ENCODE results near the gene FAM227B.
"Not testable (repeated sequence)": the region's sequence is repeated elsewhere in the genome, so short reads cannot be mapped to it uniquely, and the experiment has no call there.

FAM227B gene

GRCh38 chr15:49370782-49371181, 249.8 kb downstream of the FAM227B start:
- Histone ChIP-seq H3K27ac (ENCODE audit: insufficient read depth, low read length, poor library complexity, severe bottlenecking) (no peak overlapping the region), H3K4me3 (ENCODE audit: insufficient read depth, low read depth, low read length, poor library complexity, severe bottlenecking) (no peak overlapping the region), H3K36me3 (ENCODE audit: control insufficient read depth, insufficient read depth, low read length) (no peaks in the 10 kb centered on the region), H3K4me1 (ENCODE audit: control insufficient read depth, insufficient read depth, low read length, poor library complexity, severe bottlenecking) (no peaks in the 10 kb centered on the region), H3K27me3 (replicated peaks; ENCODE audit: control insufficient read depth, insufficient read depth, low read length, poor library complexity, severe bottlenecking) (no peaks in the 10 kb centered on the region), H3K9me3 (ENCODE audit: control insufficient read depth, low read length) (no peaks in the 10 kb centered on the region)
- no peak for DNase-seq

GRCh38 chr15:49366496-49366895, 254.1 kb downstream of the FAM227B start:
- Histone ChIP-seq H3K4me1 (ENCODE audit: control insufficient read depth, insufficient read depth, low read length, poor library complexity, severe bottlenecking) (no peaks in the 10 kb centered on the region), H3K9me3 (ENCODE audit: control insufficient read depth, low read length) (no peaks in the 10 kb centered on the region)

GRCh38 chr15:49361370-49361769, 259.2 kb downstream of the FAM227B start:
- no peaks in the 10 kb centered on the region for H3K9me3 ChIP-seq (ENCODE audit: control insufficient read depth, low read length)
- H3K27me3 ChIP-seq (replicated peaks; ENCODE audit: control insufficient read depth, insufficient read depth, low read length, poor library complexity, severe bottlenecking) = no peaks in the 10 kb centered on the region
- no peak for DNase-seq
- H3K36me3 ChIP-seq (ENCODE audit: control insufficient read depth, insufficient read depth, low read length) = no peaks in the 10 kb centered on the region
- no peak overlapping the region for H3K27ac ChIP-seq (ENCODE audit: insufficient read depth, low read length, poor library complexity, severe bottlenecking)
- no peak overlapping the region for H3K4me3 ChIP-seq (ENCODE audit: insufficient read depth, low read depth, low read length, poor library complexity, severe bottlenecking)
- H3K4me1 ChIP-seq (ENCODE audit: control insufficient read depth, insufficient read depth, low read length, poor library complexity, severe bottlenecking) = no peaks in the 10 kb centered on the region

More at GRCh38 chr15:49366496-49366895, 254.1 kb downstream of the FAM227B start:
- no peak overlapping the region for H3K4me3 ChIP-seq (ENCODE audit: insufficient read depth, low read depth, low read length, poor library complexity, severe bottlenecking)
- DNase-seq = no peak
- H3K36me3 ChIP-seq (ENCODE audit: control insufficient read depth, insufficient read depth, low read length) = no peaks in the 10 kb centered on the region
- H3K27ac ChIP-seq (ENCODE audit: insufficient read depth, low read length, poor library complexity, severe bottlenecking) = no peak overlapping the region
- no peaks in the 10 kb centered on the region for H3K27me3 ChIP-seq (replicated peaks; ENCODE audit: control insufficient read depth, insufficient read depth, low read length, poor library complexity, severe bottlenecking)

GRCh38 chr15:49354439-49354838, 266.2 kb downstream of the FAM227B start:
- H3K4me3 ChIP-seq (ENCODE audit: insufficient read depth, low read depth, low read length, poor library complexity, severe bottlenecking); H3K9me3 ChIP-seq (ENCODE audit: control insufficient read depth, low read length); H3K4me1 ChIP-seq (ENCODE audit: control insufficient read depth, insufficient read depth, low read length, poor library complexity, severe bottlenecking); H3K27me3 ChIP-seq (replicated peaks; ENCODE audit: control insufficient read depth, insufficient read depth, low read length, poor library complexity, severe bottlenecking); H3K36me3 ChIP-seq (ENCODE audit: control insufficient read depth, insufficient read depth, low read length); H3K27ac ChIP-seq (ENCODE audit: insufficient read depth, low read length, poor library complexity, severe bottlenecking); DNase-seq: not testable (repeated sequence)

GRCh38 chr15:49343546-49343945, 277.1 kb downstream of the FAM227B start:
- DNase-seq = no peak
- Histone ChIP-seq H3K27ac (ENCODE audit: insufficient read depth, low read length, poor library complexity, severe bottlenecking) (no peak overlapping the region), H3K4me1 (ENCODE audit: control insufficient read depth, insufficient read depth, low read length, poor library complexity, severe bottlenecking) (no peaks in the 10 kb centered on the region), H3K4me3 (ENCODE audit: insufficient read depth, low read depth, low read length, poor library complexity, severe bottlenecking) (no peak overlapping the region), H3K27me3 (replicated peaks; ENCODE audit: control insufficient read depth, insufficient read depth, low read length, poor library complexity, severe bottlenecking) (no peaks in the 10 kb centered on the region), H3K36me3 (ENCODE audit: control insufficient read depth, insufficient read depth, low read length) (no peaks in the 10 kb centered on the region), H3K9me3 (ENCODE audit: control insufficient read depth, low read length) (no peaks in the 10 kb centered on the region)

GRCh38 chr15:49339656-49340055, 281.0 kb downstream of the FAM227B start:
- Histone ChIP-seq H3K9me3 (ENCODE audit: control insufficient read depth, low read length) (no peaks in the 10 kb centered on the region), H3K4me3 (ENCODE audit: insufficient read depth, low read depth, low read length, poor library complexity, severe bottlenecking) (no peak overlapping the region), H3K27me3 (replicated peaks; ENCODE audit: control insufficient read depth, insufficient read depth, low read length, poor library complexity, severe bottlenecking) (no peaks in the 10 kb centered on the region), H3K36me3 (ENCODE audit: control insufficient read depth, insufficient read depth, low read length) (no peaks in the 10 kb centered on the region), H3K27ac (ENCODE audit: insufficient read depth, low read length, poor library complexity, severe bottlenecking) (no peak overlapping the region), H3K4me1 (ENCODE audit: control insufficient read depth, insufficient read depth, low read length, poor library complexity, severe bottlenecking) (no peaks in the 10 kb centered on the region)
- DNase-seq = no peak

- Histone ChIP-seq H3K4me3 (ENCODE audit: insufficient read depth, low read depth, low read length, poor library complexity, severe bottlenecking) (no peak overlapping the region), H3K9me3 (ENCODE audit: control insufficient read depth, low read length) (no peaks in the 10 kb centered on the region), H3K27me3 (replicated peaks; ENCODE audit: control insufficient read depth, insufficient read depth, low read length, poor library complexity, severe bottlenecking) (no peaks in the 10 kb centered on the region), H3K36me3 (ENCODE audit: control insufficient read depth, insufficient read depth, low read length) (no peaks in the 10 kb centered on the region), H3K4me1 (ENCODE audit: control insufficient read depth, insufficient read depth, low read length, poor library complexity, severe bottlenecking) (no peaks in the 10 kb centered on the region), H3K27ac (ENCODE audit: insufficient read depth, low read length, poor library complexity, severe bottlenecking) (no peak overlapping the region)
- no peak for DNase-seq
These were observed 288.7 kb downstream of the FAM227B start for GRCh38 chr15:49331951-49332350.

GRCh38 chr15:49331442-49331841, 289.2 kb downstream of the FAM227B start:
- DNase-seq = no peak
- Histone ChIP-seq H3K27me3 (replicated peaks; ENCODE audit: control insufficient read depth, insufficient read depth, low read length, poor library complexity, severe bottlenecking) (no peaks in the 10 kb centered on the region), H3K36me3 (ENCODE audit: control insufficient read depth, insufficient read depth, low read length) (no peaks in the 10 kb centered on the region), H3K4me1 (ENCODE audit: control insufficient read depth, insufficient read depth, low read length, poor library complexity, severe bottlenecking) (no peaks in the 10 kb centered on the region), H3K4me3 (ENCODE audit: insufficient read depth, low read depth, low read length, poor library complexity, severe bottlenecking) (no peak overlapping the region), H3K9me3 (ENCODE audit: control insufficient read depth, low read length) (no peaks in the 10 kb centered on the region), H3K27ac (ENCODE audit: insufficient read depth, low read length, poor library complexity, severe bottlenecking) (no peak overlapping the region)

GRCh38 chr15:49330166-49330565, 290.5 kb downstream of the FAM227B start:
- no peaks in the 10 kb centered on the region for H3K4me1 ChIP-seq (ENCODE audit: control insufficient read depth, insufficient read depth, low read length, poor library complexity, severe bottlenecking)

GRCh38 chr15:49328941-49329340, 291.7 kb downstream of the FAM227B start:
- DNase-seq = no peak
- H3K27me3 ChIP-seq (replicated peaks; ENCODE audit: control insufficient read depth, insufficient read depth, low read length, poor library complexity, severe bottlenecking) = no peaks in the 10 kb centered on the region
- H3K9me3 ChIP-seq (ENCODE audit: control insufficient read depth, low read length) = no peaks in the 10 kb centered on the region
- no peak overlapping the region for H3K27ac ChIP-seq (ENCODE audit: insufficient read depth, low read length, poor library complexity, severe bottlenecking)
- H3K36me3 ChIP-seq (ENCODE audit: control insufficient read depth, insufficient read depth, low read length) = no peaks in the 10 kb centered on the region
- no peak overlapping the region for H3K4me3 ChIP-seq (ENCODE audit: insufficient read depth, low read depth, low read length, poor library complexity, severe bottlenecking)
- H3K4me1 ChIP-seq (ENCODE audit: control insufficient read depth, insufficient read depth, low read length, poor library complexity, severe bottlenecking) = no peaks in the 10 kb centered on the region

More at GRCh38 chr15:49330166-49330565, 290.5 kb downstream of the FAM227B start:
- Histone ChIP-seq H3K27ac (ENCODE audit: insufficient read depth, low read length, poor library complexity, severe bottlenecking) (no peak overlapping the region), H3K4me3 (ENCODE audit: insufficient read depth, low read depth, low read length, poor library complexity, severe bottlenecking) (no peak overlapping the region), H3K9me3 (ENCODE audit: control insufficient read depth, low read length) (no peaks in the 10 kb centered on the region), H3K36me3 (ENCODE audit: control insufficient read depth, insufficient read depth, low read length) (no peaks in the 10 kb centered on the region), H3K27me3 (replicated peaks; ENCODE audit: control insufficient read depth, insufficient read depth, low read length, poor library complexity, severe bottlenecking) (no peaks in the 10 kb centered on the region)
- no peak for DNase-seq

GRCh38 chr15:49327927-49328326, 292.7 kb downstream of the FAM227B start:
- Histone ChIP-seq H3K27ac (ENCODE audit: insufficient read depth, low read length, poor library complexity, severe bottlenecking) (no peak overlapping the region), H3K36me3 (ENCODE audit: control insufficient read depth, insufficient read depth, low read length) (no peaks in the 10 kb centered on the region), H3K4me1 (ENCODE audit: control insufficient read depth, insufficient read depth, low read length, poor library complexity, severe bottlenecking) (no peaks in the 10 kb centered on the region), H3K4me3 (ENCODE audit: insufficient read depth, low read depth, low read length, poor library complexity, severe bottlenecking) (no peak overlapping the region), H3K27me3 (replicated peaks; ENCODE audit: control insufficient read depth, insufficient read depth, low read length, poor library complexity, severe bottlenecking) (no peaks in the 10 kb centered on the region), H3K9me3 (ENCODE audit: control insufficient read depth, low read length) (no peaks in the 10 kb centered on the region)
- no peak for DNase-seq

Measured in effector memory CD4-positive, alpha-beta T cell (primary cell).